ENCODE measurements around the gene NMBR.
"Not testable (repeated sequence)": the region's sequence is repeated elsewhere in the genome, so short reads cannot be mapped to it uniquely, and the experiment has no call there.

NMBR gene

DNA sequence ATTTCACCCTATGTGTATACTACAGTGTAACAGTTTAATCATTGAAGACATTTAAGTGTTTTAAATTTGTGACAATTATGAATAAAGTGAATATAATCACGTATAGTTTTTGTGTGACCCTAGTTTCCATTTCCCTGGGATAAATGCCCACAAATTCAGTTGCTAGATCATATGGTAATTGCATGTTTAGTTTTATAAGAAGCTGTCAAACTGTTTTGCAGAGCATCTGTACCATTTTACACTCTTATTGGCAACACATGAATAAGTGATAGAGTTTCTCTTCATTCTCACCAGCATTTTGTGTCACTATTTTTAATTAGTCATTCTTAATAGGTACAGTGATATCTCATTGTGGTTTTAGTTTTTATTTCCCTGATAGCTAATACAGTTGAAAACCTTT, 7.4 kb upstream of the NMBR start:
- no peak for DNase-seq (ENCODE audit: low read depth)

DNA sequence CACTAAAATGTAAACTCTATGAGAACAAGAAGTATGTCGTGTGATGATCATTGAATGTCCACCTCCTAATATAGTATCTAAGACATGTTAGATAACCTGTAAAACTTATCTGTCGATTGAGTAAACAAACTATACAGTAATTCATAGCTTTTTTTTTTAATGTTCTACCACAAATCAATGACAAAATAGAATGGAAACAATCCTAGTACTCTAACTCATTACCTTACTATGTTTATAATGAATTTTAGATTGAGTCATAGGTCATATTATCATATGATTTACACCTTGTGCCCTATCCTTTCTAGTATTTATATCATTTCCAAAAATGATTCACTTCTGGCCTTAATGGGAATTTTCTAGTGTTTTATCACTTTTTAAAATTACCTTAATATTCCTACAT, 6.3 kb upstream of the NMBR start:
- no peak for DNase-seq (ENCODE audit: low read depth)

DNA sequence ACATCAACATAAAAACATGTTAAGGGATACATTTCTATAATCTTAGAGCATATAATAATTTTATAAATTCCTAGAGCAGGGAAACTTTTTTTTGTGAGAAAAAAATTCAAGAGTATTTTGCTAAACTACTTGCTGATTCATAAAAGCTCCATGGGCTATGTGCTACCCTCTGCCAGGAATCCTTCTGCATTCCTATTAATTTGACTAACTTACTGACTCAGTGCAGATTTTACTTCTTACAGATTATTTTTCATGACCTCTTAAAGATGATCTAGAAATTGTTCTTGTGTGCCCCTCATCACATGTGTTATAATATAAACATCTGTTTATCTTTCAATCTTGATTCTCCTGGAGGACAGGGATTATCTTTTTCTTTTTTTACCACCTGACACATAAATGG, 5.8 kb upstream of the NMBR start:
- peak; percentile 50 for DNase-seq (ENCODE audit: low read depth)

DNA sequence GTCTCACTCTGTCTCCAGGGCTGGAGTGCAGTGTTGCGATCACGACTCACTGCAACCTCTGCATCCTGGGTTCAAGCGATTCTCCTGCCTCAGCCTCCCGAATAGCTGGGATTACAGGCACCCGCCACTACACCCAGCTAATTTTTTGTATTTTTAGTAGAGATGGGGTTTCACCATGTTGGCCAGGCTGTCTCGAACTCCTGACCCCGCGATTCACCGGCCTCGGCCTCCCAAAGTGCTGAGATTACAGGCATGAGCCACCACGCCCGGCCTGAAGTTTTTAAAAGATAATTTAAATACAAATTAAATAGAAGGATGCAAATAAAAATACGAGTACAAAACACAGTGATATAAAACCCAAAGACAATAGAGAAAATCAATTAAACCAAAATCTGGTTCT, 5.4 kb downstream of the NMBR start:
- not testable (repeated sequence) for DNase-seq (ENCODE audit: low read depth)

DNA sequence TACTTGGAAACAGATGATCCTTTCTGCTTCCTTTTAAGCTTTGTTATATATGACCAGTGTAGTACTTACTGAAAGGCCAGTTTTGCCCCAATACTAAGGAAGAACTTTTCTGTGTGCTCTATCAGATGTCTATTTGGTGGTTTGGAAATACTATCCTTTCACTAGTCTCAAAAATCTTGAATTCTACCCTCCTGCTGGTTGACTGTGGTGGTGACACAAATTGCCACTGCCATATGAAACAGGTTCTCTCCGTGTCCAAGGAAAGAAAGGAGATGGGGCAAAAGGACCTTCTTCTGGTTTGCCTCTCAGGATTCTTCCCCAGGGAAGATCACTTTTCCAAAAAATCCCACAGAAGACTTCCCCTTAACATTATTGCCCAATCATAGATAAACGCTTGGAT, 8.0 kb downstream of the NMBR start:
- no peak for DNase-seq (ENCODE audit: low read depth)

DNA sequence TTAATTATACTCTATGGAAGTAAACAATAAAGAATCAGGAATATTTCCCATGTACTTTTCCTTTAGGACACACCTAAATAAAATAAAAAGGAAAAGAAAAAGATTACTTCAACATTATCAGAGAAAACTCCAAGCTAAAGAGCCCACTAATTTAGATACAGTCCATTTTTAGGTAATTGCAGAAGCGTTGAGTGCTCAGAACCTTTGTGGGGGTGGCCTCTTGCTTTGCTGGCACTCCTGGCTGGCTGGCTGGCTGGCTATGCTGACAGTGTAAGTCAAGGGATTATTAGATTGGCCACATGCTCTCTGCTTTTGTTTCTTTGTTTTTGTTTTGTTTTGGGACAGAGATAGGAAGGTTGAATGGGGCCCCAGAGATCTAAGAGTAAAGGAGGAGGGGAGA, 14.3 kb downstream of the NMBR start, which contains the start of gene GJE1:
Gene GJE1, plus strand, starts transcription at position 301 of the 400 bp plus-strand sequence. CDS start 234 bp downstream, outside the sequence.
- DNase-seq (ENCODE audit: low read depth), result no peak

DNA sequence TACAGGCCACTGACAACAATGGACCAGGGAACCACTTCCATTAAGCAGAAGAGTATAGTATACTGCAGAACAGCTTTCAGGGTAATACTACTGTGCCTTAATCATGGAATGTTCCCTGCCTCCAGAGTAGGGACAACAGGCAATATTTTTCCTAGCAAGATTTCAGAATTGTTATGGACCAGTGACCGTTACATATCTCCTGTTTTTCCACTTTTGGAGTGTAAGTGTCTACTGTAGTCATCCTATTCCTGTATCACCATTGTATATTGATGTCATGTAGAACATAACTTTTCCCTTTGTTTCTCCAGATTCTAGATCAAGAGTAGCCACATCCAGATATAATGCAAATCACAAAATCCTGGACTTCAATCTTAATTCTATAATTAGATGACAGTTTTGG, 16.1 kb downstream of the NMBR start:
- no peak for DNase-seq (ENCODE audit: low read depth)

DNA sequence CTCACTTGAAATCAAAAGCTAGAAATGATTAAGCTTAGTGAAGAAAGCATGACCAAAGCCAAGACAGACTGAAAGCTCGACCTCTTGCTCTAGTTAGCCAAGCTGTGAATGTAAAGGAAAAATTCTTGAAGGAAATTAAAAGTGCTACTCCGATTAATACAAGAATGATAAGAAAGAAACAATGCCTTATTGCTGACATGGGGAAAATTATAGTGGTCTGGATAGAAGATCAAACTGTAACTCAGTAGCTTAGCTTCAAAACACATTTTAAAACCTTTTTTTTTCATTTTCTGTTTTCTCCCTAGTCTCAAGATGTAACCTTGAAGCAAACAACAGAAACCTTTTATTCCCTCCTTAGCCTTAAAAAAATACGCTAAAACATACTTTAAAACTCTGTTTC, 25.6 kb downstream of the NMBR start:
- DNase-seq (ENCODE audit: low read depth), result no peak

DNA sequence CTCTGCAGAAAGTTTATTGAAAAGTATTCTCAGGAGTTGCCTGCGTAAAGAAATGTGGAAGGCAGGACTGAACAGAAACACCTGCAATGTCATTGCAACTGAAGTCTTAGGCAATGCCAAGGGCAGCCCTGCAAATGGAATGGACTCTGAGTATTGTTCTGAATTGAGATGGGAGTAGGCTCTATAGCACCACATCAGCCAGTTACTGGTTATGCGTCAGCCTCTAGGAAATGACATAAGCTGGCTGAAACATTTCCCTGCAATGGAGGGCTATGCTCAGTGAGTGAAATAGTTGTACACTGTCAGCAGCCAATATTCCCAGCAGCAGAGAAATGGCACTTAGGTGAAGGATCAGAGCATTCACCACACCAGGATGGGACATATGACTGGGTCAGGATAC, 28.0 kb downstream of the NMBR start:
- no peak for DNase-seq (ENCODE audit: low read depth)

DNA sequence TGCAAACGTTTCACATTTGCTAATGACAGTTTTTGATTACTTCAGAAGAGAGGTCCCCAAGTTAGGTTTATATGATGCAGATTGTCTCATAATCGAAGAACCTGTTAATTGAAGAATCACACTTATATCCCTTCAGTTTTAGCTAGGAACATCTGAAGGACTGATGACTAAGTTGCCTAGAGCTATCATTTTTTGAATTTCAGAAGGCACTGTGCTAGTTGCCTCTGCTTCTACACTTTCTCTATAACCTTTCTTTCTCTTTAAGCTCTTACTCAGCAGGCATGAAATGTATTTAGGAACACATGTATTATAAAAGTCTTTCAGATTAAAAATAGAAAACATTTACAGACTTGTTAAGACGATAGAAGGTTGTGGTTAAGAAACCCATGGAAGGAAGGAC, 28.6 kb downstream of the NMBR start:
- DNase-seq (ENCODE audit: low read depth), result no peak

DNA sequence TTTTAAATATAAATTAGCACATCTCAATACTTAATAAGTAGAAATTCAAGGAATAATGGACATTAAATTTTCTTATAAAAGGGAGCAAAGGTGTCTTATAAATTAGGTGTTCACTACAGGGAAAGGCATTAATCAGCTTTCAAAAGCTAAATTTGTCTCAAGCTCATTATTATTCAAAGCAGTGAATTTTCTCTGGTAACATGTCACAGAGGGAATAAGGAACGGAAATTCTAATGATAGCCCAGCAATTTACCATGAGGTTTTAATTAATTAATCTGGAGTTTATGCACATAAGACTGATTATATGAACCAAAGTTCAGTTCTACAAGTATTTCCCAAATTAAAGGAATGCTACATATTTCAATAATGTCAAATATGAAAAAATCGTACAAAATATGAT, 29.6 kb downstream of the NMBR start:
- no peak for DNase-seq (ENCODE audit: low read depth)

DNA sequence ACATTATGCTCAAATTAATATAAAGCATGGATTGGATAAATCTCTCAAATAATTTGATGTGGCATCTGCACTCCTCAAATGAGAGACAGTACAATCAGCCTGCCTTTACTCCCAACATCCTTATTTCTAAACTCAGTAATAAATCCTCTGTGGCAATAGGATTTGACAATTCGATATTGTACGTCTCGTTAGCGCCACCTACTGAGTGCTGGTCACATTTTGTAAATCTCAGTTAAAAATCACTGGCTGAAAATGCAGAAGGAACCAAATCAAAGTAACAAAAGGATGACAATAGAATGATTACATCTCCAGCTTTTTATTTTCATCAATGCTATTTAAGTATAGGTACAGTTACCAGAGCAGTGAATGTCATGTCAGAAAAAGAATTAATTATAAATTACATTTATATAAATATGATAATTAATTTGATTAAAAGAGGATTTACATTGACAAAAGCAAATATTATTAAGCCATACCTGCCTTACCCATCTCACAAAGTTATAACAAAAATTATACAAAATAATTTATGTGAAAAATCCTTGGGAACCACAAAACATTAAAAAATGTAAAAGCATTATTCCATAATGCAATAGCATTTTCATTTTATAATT, 34.4 kb downstream of the NMBR start:
- peak; percentile 69 for DNase-seq (ENCODE audit: low read depth)

DNA sequence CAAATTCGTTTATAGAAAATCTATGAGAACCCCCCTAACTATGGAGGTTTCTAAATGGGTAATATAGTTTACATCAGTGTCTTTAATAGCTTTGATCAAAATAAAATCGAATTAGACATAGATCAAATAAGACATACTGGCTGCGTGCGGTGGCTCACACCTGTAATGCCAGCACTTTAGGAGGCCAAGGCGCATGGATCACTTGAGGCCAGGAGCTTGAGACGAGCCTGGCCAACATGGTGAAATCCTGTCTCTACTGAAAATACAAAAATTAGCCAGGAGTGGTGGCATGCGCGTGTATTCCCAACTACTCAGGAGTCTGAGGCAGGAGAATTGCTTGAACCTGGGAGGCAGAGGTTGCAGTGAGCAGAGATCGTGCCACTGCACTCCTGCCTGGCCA, 36.1 kb downstream of the NMBR start:
- not testable (repeated sequence) for DNase-seq (ENCODE audit: low read depth)

DNA sequence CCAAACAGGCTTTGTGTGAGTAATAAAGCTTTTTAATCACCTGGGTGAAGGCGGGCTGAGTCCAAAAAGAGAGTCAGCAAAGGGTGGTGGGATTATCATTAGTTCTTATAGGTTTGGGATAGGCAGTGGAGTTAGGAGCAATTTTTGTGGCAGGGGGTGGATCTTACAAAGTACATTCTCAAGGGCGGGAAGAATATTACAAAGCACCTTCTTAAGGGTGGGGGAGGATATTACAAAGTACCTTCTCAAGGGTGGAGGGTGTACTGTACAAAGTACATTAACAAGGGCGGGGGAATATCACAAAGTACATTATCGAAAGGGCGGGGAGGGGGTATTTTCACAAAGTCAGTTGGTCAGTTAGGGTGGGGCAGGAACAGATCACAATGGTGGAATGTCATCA, 42.1 kb downstream of the NMBR start:
- not testable (repeated sequence) for DNase-seq (ENCODE audit: low read depth)

DNA sequence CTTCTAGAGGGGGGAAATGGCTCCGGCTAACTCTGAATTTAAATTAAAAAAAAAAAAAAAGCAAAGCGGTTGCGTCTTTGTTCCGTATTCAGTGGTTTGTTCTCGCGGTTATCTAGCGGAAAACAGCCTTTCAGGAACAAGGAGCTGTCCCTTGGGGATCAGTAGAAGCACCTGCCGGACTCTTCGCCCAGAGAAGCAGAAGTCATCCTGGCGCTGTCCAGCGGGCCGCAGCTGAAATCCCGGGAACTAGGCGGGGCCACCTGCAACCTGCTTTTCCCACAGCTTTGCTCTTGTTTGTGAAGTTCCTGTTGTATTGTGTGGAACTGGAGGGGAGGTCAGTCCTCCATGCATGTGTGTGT, 58.1 kb downstream of the NMBR start:
- peak; percentile 3 for DNase-seq (ENCODE audit: low read depth)

DNA sequence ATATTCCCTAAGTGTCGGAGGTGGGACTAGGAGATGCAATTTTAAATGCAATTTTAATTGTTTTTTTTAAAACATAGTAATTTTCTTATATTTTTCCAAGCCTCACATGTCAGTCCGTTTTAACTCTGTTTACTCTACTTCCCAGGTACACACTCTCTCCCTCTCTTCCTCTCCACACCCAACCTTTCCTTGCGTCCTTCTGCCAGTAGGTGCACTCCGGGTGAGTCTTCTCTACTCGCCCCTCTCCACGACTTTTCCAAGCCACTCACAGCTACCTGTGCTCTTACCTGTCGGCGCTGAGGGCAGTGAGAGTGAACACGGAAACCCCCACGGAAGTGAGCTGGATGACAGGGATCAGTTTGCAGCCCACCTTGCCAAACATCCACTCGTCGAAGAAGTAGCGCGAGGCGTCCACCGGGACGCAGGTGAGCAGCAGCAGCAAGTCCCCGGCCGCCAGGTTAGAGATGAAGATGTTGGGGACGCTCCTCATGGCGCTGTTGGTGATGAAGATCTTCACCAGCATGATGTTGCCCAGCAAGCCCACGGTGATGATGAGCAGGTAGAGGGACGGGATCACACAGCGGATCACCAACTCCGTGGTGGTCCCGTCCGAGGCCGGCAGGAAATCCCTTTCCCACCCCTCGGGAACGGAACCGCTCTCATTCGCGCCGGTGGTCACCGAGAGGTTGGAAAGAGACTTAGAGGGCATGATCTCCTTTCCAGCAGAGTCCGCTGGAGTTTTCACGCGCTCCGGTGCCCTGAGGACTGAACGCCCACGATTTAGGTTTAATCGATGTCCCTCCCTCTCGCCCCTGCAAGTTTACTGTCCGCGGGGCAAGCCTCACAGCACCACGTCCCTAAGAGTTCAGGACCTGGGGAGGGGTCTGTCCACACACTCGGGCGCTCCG, 58.7 kb downstream of the NMBR start:
- DNase-seq (ENCODE audit: low read depth), result no peak

DNA sequence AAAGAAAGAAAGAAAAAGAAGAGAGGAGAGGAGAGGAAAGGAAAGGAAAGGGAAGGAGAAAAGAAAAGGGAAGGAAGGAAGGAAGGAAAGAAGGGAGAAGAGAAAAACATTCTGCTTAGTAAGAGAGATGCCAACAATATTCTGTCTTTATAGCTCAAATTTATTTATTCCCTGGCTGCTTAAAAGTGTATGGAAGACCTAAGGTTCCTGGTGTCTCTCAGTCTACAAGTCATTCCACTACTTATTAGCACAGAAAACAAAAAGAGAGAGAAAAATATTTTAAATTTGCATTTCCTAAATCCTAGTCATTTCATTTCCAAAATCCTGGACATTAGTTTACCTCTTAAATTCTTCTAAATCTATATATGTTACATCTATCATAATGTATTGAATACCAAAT, 67.8 kb downstream of the NMBR start:
- no peak for DNase-seq (ENCODE audit: low read depth)

DNA sequence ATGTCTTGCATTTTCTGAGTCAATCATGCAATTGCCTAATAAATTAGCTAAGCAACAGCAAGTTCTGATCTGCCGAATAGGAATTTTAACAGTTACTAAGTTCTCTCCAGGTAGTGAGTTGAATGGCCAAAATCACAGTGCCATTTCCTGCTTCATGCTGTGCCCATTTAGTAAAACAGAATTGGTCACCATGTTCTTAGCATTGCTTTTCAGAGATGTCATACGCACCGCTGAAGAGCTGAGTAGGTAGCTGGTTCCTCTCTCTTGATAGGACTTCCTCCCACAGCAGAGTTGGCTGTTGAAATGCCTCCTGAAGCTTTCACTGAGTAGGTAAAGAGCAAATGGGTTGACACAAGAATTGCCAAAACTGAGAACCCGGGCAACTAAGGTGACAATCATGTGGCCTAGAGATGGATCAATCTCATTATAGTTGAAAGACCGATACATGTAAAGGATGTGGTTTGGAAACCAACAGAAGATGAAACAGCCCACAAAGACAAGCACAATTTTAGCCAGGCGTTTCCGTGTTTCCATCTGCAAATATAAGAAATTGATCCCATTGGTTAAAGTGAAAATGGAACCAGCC, 71.3 kb downstream of the NMBR start:
- no peak for DNase-seq (ENCODE audit: low read depth)

DNA sequence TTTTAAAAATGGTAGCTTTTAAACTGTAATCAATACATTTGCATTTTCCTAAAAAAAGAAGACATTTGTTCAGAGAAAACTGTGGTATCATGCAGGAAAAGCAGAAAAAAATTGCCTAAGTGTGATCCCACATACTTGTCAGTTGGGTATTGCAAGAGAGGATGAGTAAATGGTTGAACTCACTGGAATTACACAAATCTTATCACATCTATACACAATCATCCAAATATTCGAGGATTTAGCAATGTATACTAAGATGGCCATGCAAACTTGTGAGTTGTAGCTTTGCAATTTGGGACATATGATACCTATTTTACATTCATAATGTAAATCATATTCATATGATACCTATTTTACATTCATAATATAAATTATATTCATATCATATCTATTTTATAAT, 72.4 kb downstream of the NMBR start:
- DNase-seq (ENCODE audit: low read depth), result no peak

DNA sequence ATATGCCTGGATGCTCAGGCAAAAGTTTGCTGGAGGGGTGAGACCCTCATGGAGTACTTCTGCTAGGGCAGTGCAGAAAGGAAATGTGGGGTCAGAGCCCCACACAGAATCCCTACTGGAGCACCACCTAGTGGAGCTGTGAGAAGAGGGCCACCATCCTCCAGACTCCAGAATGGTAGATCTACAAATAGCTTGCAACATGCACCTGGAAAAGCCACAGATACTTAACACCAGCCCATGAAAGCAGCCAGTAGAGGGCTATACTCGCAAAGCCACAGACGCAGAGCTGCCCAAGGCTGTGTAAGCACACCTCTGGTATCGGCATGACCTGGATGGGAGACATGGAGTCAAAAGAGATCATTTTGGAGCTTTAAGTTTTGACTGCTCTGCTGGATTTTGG, 74.9 kb downstream of the NMBR start:
- no peak for DNase-seq (ENCODE audit: low read depth)

DNA sequence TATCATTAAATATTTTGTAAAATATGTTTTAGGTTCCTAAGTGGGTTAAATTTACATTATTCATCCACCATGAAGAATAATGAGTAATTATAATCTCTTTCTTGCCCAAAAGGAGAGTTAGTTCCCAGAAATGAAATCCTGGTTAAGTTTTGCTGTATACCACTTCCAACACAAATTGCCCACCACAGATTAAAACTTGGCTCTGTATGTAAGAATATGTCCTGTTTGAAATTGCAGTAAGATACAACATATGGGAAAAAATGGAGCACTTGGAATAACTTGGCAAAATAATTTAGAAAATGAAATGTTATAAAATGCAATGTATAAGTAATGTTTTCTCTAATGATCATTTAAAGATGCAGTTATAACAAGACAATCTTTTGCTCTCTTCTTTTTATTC, 78.5 kb downstream of the NMBR start:
- no peak for DNase-seq (ENCODE audit: low read depth)

DNA sequence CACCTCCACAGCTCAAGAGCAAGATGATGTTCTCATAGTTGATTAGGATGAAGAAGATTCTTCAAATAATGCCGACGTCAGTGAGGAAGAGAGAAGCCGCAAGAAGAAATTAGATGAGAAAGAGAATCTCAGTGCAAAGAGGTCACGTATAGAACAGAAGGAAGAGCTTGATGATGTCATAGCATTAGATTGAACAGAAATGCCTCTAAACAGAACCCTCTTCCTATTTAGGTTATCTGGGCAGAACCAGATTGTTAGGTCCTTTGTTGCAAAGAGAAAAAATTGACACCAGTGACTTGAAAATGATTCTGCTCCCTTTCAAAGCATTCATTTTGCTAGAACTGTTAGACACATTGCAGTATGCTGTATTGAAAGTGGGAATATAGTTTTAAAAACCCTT, 84.1 kb downstream of the NMBR start:
- not testable (repeated sequence) for DNase-seq (ENCODE audit: low read depth)

DNA sequence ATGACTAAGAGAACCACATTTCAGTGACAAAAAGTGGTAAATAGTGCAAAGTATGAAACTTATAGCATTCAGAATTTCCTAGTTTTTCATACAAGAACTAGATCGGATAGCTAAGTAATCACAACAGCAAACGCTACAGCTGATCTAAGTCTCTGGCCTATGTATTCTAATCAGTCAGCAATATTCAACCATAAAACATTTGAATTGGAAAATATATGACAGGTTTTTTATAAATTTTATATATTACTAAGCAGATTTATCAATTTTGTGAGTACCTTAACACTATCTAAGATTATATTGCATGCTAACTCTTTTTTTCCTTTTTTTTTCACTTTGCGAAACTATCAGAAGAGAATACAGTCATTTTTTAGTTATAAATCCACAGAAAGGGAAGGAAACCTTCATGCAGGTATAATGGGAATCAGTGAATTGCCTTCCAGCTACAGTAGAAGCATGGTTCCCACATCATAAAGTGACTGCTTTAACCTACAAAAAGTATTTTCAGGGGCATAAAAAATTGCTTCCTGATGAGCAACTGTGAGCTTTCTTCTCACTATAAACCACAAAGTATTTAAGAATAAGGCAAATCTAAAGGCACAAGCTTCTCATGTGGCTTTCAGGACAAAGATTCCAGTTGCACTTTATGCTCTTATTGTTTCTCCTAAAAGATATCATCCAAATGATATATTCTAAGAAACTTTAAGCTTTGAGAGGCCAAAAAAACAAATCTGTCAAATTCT, 88.2 kb downstream of the NMBR start:
- DNase-seq (ENCODE audit: low read depth), result no peak
